HG03196 (cell line): Measurements from ENCODE around the gene GOLGA6D.
"Not testable (repeated sequence)": the region's sequence is repeated elsewhere in the genome, so short reads cannot be mapped to it uniquely, and the experiment has no call there.

ENCODE experiments used
- ATAC-seq: cut with Tn5 transposase; IDR thresholded peaks from one replicate; pipeline ENCODE4 v1.9.1; 2021; ENCODE audit not compliant: unreplicated experiment

GOLGA6D gene

GRCh38 chr15:75282572-75282971, at the start of gene GOLGA6D:
TSS of gene GOLGA6D (plus strand) at chr15:75282835. CDS start at chr15:75282876, 41 bp downstream.
- ATAC-seq, result not testable (repeated sequence)

- no peak for ATAC-seq
Observed at GRCh38 chr15:75233504-75234190, 49.0 kb upstream of the GOLGA6D start.

- ATAC-seq, result no peak
Observed at GRCh38 chr15:75234191-75234810, 48.3 kb upstream of the GOLGA6D start.

GRCh38 chr15:75235051-75235673, 47.5 kb upstream of the GOLGA6D start:
- ATAC-seq, result no peak

- no peak for ATAC-seq
Observed at GRCh38 chr15:75235760-75236729, 46.6 kb upstream of the GOLGA6D start.

GRCh38 chr15:75237316-75237982, 45.2 kb upstream of the GOLGA6D start:
- no peak for ATAC-seq

- no peak for ATAC-seq
Observed at GRCh38 chr15:75238150-75238549, 44.5 kb upstream of the GOLGA6D start.

- ATAC-seq, result not testable (repeated sequence)
Observed at GRCh38 chr15:75245741-75246140, 36.9 kb upstream of the GOLGA6D start.

- ATAC-seq, result not testable (repeated sequence)
Observed at GRCh38 chr15:75248991-75249390, 33.6 kb upstream of the GOLGA6D start.

- no peak for ATAC-seq
Observed at GRCh38 chr15:75249726-75250125, 32.9 kb upstream of the GOLGA6D start.

- ATAC-seq, result not testable (repeated sequence)
Observed at GRCh38 chr15:75251343-75251742, 31.3 kb upstream of the GOLGA6D start.

GRCh38 chr15:75252285-75252684, 30.4 kb upstream of the GOLGA6D start:
- not testable (repeated sequence) for ATAC-seq

- not testable (repeated sequence) for ATAC-seq
Observed at GRCh38 chr15:75258034-75258433, 24.6 kb upstream of the GOLGA6D start, which contains the start of gene GOLGA6C. TSS of gene GOLGA6C (plus strand) at chr15:75258334. CDS start at chr15:75258599, 265 bp downstream.

- not testable (repeated sequence) for ATAC-seq
Observed at GRCh38 chr15:75258620-75259343, 23.9 kb upstream of the GOLGA6D start.

- ATAC-seq, result not testable (repeated sequence)
Observed at GRCh38 chr15:75259873-75260272, 22.8 kb upstream of the GOLGA6D start.

GRCh38 chr15:75273751-75274359, 8.8 kb upstream of the GOLGA6D start:
- not testable (repeated sequence) for ATAC-seq

GRCh38 chr15:75274509-75275107, 8.0 kb upstream of the GOLGA6D start:
- ATAC-seq, result not testable (repeated sequence)

- ATAC-seq, result not testable (repeated sequence)
Observed at GRCh38 chr15:75275617-75276016, 7.0 kb upstream of the GOLGA6D start.

GRCh38 chr15:75278497-75278896, 4.1 kb upstream of the GOLGA6D start:
- not testable (repeated sequence) for ATAC-seq
